K562 (cell line): Measurements from ENCODE around the gene SOAT2. TPM values are rescaled to one million over a fixed set of nuclear protein-coding genes. Genes with fewer than 3 reads are reported as not detected.

Source experiments
- ELF1 ChIP-seq: fragments of 200-800 bp; sonication (Bioruptor generic); IDR thresholded peaks from 2 replicates; pipeline ENCODE4 v1.6.1; 2016; ENCODE audit warnings: missing genetic modification characterization, missing compliant biosample characterization
- HDAC3 ChIP-seq: fragments of 450-650 bp; IDR thresholded peaks from 2 replicates; pipeline ENCODE4 v1.6.1; 2018; ENCODE audit warnings: borderline replicate concordance, mild to moderate bottlenecking, moderate library complexity; ENCODE audit not compliant: partially characterized antibody
- MLLT1 ChIP-seq, 2 experiments: fragments of 450-650 bp; IDR thresholded peaks; 2 replicates each; pipeline ENCODE4 v1.6.1; 2016
- MTA1 ChIP-seq: fragments of 450-650 bp; IDR thresholded peaks from 2 replicates; pipeline ENCODE4 v1.6.1; 2017; ENCODE audit warnings: borderline replicate concordance
- OTX1 ChIP-seq: fragments of 450-650 bp; formaldehyde crosslinking; IDR thresholded peaks from 2 replicates; pipeline ENCODE4 v1.4.0; 2022; ENCODE audit warnings: mild to moderate bottlenecking
- RCOR1 ChIP-seq, 2 experiments: IDR thresholded peaks; 2 replicates each; pipeline ENCODE4 v1.6.1; 2012; ENCODE audit warnings: low read depth in 2 of 2, low read length in 2 of 2, borderline replicate concordance in 1 of 2, improper control_type of control experiment in 1 of 2
- ZFP91 ChIP-seq: sonication (generic); formaldehyde crosslinking; IDR thresholded peaks from 2 replicates; pipeline ENCODE4 v1.8.0; 2022; ENCODE audit warnings: mild to moderate bottlenecking, missing genetic modification reagents
- ZNF398 ChIP-seq: fragments of 250-450 bp; sonication (Bioruptor Pico); IDR thresholded peaks from 2 replicates; pipeline ENCODE4 v1.8.0; 2021; ENCODE audit warnings: moderate library complexity, mild to moderate bottlenecking, inconsistent platforms
- polyA plus RNA-seq, 8 experiments: library from polyadenylated mRNA; depleted of rRNA in 4 of 8; stranded (reverse) in 5 of 8; unstranded in 3 of 8; fragments of >200 nt; fragmentation: Nextera tagmentation in 2 of 8; fragmentation: Illumina TruSeq in 1 of 8; extraction: Ambion mirVana in 2 of 8; extraction: Trizol in 1 of 8; gene quantifications; 2 replicates each; pipeline versions ENCODE4 v1.2.1 to v1.2.3, GENCODE V29; 2011 to 2014; ENCODE audit warnings: inconsistent platforms in 1 of 8, missing spikeins in 1 of 8
- total RNA-seq, 7 experiments: library from RNA; depleted of rRNA in 6 of 7; stranded (reverse); fragments of >200 nt in 6 of 7; fragmentation: Illumina TruSeq in 2 of 7; extraction: Trizol in 2 of 7; gene quantifications; 2 replicates each; pipeline versions ENCODE4 v1.2.1 to v1.2.3, GENCODE V29; 2011 to 2021; ENCODE audit warnings: low replicate concordance in 1 of 7
- TF ChIP-seq, protein P1 (sequence below): sonication (generic); formaldehyde crosslinking; IDR thresholded peaks from 2 replicates; pipeline ENCODE4 v1.8.0; 2022; ENCODE audit warnings: mild to moderate bottlenecking, missing genetic modification reagents, borderline replicate concordance

The SOAT2 gene
- total and polyA plus RNA-seq, 9 of the 15 experiments (the other 6 are each of a cell fraction or from before 2014, with no cell fraction given) = 0.04 TPM; not detected in 8

DNA sequence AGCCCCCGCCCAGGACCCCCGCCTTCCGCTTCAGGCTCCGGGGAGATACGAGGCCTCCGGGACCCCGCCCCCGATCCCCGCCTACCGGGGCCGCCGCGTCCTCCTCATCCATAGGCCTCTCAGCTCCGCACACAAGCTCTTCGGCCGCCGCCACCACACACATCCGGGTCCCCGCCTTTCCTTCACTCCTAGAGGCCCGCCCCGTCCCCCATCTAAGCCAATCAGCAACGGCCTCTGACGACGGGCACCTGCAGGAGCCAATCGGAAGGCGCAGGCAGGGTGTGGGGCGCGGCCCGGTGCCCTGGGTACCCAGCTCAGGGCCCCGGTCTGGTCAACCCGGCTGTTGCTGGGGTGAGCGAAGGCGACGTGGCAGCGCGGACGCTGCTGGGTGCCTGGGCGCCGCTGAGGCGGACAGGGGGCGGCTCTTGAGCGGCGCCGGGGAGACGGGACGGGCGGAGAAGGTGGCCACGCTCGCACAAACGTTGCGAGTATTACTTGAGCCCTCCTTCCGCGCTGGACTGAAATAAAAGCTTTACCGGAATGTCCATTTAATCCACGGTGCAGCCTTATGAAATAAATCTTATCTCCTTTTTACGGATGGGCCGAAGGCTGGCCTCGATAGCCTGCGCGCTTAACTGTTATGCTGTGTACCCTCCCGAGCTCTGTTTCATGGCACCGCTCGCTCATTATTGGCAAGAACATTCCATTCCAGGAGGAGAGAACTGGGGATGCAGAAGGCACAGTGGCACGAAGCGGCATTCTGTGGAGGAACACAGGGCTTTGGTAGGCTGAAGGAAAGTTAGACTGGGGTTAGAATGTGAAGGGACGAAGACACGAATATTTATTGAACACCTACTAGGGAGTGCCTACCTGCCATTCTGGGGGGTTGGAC lies 23.8 kb upstream of the SOAT2 start, which contains the start of gene SPRYD3 (continued):
- TF ChIP-seq MLLT1 (IDR thresholded peaks at IDR 0.05) = peak in 1 of 2 experiments; percentile 92; a peak in 1 of 4 replicates
- TF ChIP-seq ELF1 = peak; percentile 84
- peak in 1 of 2 experiments; percentile 30; a peak in 1 of 4 replicates for TF ChIP-seq RCOR1 (IDR thresholded peaks at IDR 0.05; ENCODE audit: borderline replicate concordance in 1 of 2, low read depth in 2 of 2, low read length in 2 of 2)
- TF ChIP-seq HDAC3 = no peak
- 0 out of 2 replicates have a peak, but pooled peaks have one; percentile 14 for TF ChIP-seq ZFP91 (CRISPR knock-in tag)
- no peak for TF ChIP-seq ZNF398 (CRISPR knock-in tag)
- no peak for TF ChIP-seq MTA1
- TF ChIP-seq, protein P1, sequence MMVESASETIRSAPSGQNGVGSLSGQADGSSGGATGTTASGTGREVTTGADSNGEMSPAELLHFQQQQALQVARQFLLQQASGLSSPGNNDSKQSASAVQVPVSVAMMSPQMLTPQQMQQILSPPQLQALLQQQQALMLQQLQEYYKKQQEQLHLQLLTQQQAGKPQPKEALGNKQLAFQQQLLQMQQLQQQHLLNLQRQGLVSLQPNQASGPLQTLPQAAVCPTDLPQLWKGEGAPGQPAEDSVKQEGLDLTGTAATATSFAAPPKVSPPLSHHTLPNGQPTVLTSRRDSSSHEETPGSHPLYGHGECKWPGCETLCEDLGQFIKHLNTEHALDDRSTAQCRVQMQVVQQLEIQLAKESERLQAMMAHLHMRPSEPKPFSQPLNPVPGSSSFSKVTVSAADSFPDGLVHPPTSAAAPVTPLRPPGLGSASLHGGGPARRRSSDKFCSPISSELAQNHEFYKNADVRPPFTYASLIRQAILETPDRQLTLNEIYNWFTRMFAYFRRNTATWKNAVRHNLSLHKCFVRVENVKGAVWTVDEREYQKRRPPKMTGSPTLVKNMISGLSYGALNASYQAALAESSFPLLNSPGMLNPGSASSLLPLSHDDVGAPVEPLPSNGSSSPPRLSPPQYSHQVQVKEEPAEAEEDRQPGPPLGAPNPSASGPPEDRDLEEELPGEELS (CRISPR knock-in tag) = no peak
- no peak for TF ChIP-seq OTX1 (CRISPR knock-in tag)
